Measurements from ENCODE around the gene IMPDH2. TPM values are rescaled to one million over a fixed set of nuclear protein-coding genes. Genes with fewer than 3 reads are reported as not detected.

IMPDH2 gene
- polyA plus RNA-seq, 3 donors: 20.8 to 67.3 (median 21.0) TPM

DNA sequence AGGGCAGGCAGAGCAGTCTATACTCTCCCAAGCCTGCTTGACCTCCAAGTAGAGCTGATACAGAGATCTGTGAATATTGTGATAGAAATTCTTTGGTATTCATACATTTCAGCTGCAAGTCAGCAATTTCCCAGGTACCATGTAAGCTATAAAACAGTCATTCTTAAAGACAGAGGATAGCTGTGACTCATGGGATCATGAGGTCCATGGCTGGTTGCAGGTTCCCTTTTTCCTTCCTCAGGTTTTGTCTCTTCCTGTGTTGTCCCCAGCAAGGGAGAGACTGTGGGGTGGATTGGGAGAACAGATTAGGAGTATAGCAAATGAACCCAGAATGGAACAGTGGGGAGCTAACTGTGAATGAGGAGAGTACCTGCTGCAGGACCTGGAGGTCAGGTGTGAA is 44.5 kb downstream of the IMPDH2 start:
- H2AFZ ChIP-seq (ENCODE audit: insufficient read depth, low read depth, low read length, poor library complexity, severe bottlenecking): no peak overlapping the region
- H3K9me3 Mint-ChIP-seq: no peaks in the 10 kb centered on the region
- peaks cover 59 to 73% of the 10 kb centered on the region in 2 donors for H3K36me3 ChIP-seq (replicated peaks in 1 of 2; ENCODE audit: control insufficient read depth in 1 of 2, insufficient read depth in 2 of 2, low read length in 2 of 2)
- H3K4me3 ChIP-seq (replicated peaks in 1 of 3; ENCODE audit: low read depth in 2 of 3, low read length in 3 of 3): no peak overlapping the region
- intact Hi-C loops (cut with micrococcal nuclease): loop anchor here in 1 of 2 donors (5.0 to 10.0 kb wide), 4 partner anchors 38 to 173 kb away; partner anchors contain the start of genes LAMB2, NDUFAF3 and QRICH1
- H3K4me3 Mint-ChIP-seq: peak overlapping the region in 1 of 2 donors; percentile 21
- peaks cover 0 to 1% (median 0%) of the 10 kb centered on the region in 3 donors for H3K27me3 Mint-ChIP-seq (ENCODE audit: low read depth in 3 of 3)
- DNase-seq: peak; percentile 15 to 59 (median 23)
- TF ChIP-seq, protein P1, sequence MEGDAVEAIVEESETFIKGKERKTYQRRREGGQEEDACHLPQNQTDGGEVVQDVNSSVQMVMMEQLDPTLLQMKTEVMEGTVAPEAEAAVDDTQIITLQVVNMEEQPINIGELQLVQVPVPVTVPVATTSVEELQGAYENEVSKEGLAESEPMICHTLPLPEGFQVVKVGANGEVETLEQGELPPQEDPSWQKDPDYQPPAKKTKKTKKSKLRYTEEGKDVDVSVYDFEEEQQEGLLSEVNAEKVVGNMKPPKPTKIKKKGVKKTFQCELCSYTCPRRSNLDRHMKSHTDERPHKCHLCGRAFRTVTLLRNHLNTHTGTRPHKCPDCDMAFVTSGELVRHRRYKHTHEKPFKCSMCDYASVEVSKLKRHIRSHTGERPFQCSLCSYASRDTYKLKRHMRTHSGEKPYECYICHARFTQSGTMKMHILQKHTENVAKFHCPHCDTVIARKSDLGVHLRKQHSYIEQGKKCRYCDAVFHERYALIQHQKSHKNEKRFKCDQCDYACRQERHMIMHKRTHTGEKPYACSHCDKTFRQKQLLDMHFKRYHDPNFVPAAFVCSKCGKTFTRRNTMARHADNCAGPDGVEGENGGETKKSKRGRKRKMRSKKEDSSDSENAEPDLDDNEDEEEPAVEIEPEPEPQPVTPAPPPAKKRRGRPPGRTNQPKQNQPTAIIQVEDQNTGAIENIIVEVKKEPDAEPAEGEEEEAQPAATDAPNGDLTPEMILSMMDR (IDR thresholded peaks at IDR 0.05): no peak
- H3K79me2 ChIP-seq (ENCODE audit: insufficient read depth, low read length): no peaks in the 10 kb centered on the region
- H3K27ac ChIP-seq (ENCODE audit: low read depth in 1 of 2, low read length in 2 of 2): peak overlapping the region in 1 of 2 donors; percentile 62
- peaks cover 19% of the 10 kb centered on the region for H3K4me1 Mint-ChIP-seq
- H3K36me3 Mint-ChIP-seq: peaks cover 59 to 69% of the 10 kb centered on the region in 2 donors
- H3K27me3 ChIP-seq (ENCODE audit: control insufficient read depth in 2 of 2, insufficient read depth in 2 of 2, low read length in 2 of 2): no peaks in the 10 kb centered on the region
- peaks cover 9% of the 10 kb centered on the region in 2 donors for H3K4me1 ChIP-seq (ENCODE audit: control insufficient read depth in 1 of 2, insufficient read depth in 2 of 2, low read length in 2 of 2)
- H3K4me2 ChIP-seq (replicated peaks; ENCODE audit: extremely low read depth, low read length, poor library complexity, severe bottlenecking): no peak overlapping the region
- no peaks in the 10 kb centered on the region for H4K20me1 ChIP-seq (ENCODE audit: insufficient read depth, low read length)
- H3K9ac ChIP-seq (ENCODE audit: insufficient read depth, low read length, poor library complexity, severe bottlenecking): peak overlapping the region; percentile 9
- peak overlapping the region in 5 of 7 donors; percentile 30 to 72 (median 58) for H3K27ac Mint-ChIP-seq
- H3K9me3 ChIP-seq (replicated peaks in 1 of 2; ENCODE audit: control insufficient read depth in 1 of 2, insufficient read depth in 1 of 2, low read length in 2 of 2): no peaks in the 10 kb centered on the region

DNA sequence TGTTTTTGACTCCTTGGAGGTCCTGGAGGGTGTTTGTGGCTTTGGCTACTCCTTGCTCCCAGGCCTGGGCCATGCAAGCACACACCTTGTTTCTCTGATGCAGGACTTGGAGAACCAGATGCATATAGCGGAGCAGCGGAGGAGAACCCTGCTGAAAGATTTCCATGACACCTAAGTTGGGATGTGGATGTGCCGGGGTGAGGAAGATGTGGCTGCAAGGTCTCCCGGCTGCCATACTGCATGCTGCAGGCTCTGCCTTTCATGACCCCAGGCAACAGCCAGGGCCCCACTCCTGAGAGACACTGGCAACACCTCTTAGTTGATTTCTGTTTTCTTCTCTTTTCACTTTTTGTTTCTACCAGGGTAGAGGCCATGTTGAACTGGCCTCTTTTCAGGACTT is 46.1 kb downstream of the IMPDH2 start:
- Histone ChIP-seq H2AFZ (ENCODE audit: insufficient read depth, low read depth, low read length, poor library complexity, severe bottlenecking) (no peak overlapping the region), H3K36me3 (replicated peaks in 1 of 2; ENCODE audit: control insufficient read depth in 1 of 2, insufficient read depth in 2 of 2, low read length in 2 of 2) (peaks cover 74 to 87% of the 10 kb centered on the region in 2 donors), H3K4me2 (replicated peaks; ENCODE audit: extremely low read depth, low read length, poor library complexity, severe bottlenecking) (no peak overlapping the region), H3K4me1 (ENCODE audit: control insufficient read depth in 1 of 2, insufficient read depth in 2 of 2, low read length in 2 of 2) (no peaks in the 10 kb centered on the region), H3K27ac (ENCODE audit: low read depth in 1 of 2, low read length in 2 of 2) (no peak overlapping the region), H3K9ac (ENCODE audit: insufficient read depth, low read length, poor library complexity, severe bottlenecking) (no peak overlapping the region), H3K79me2 (ENCODE audit: insufficient read depth, low read length) (no peaks in the 10 kb centered on the region), H3K4me3 (replicated peaks in 1 of 3; ENCODE audit: low read depth in 2 of 3, low read length in 3 of 3) (no peak overlapping the region), H4K20me1 (ENCODE audit: insufficient read depth, low read length) (no peaks in the 10 kb centered on the region), H3K27me3 (ENCODE audit: control insufficient read depth in 2 of 2, insufficient read depth in 2 of 2, low read length in 2 of 2) (no peaks in the 10 kb centered on the region), H3K9me3 (replicated peaks in 1 of 2; ENCODE audit: control insufficient read depth in 1 of 2, insufficient read depth in 1 of 2, low read length in 2 of 2) (no peaks in the 10 kb centered on the region)
- Mint-ChIP-seq H3K4me1 (peaks cover 11% of the 10 kb centered on the region), H3K27ac (no peak overlapping the region), H3K27me3 (ENCODE audit: low read depth in 3 of 3) (peaks cover 0 to 1% (median 0%) of the 10 kb centered on the region in 3 donors), H3K36me3 (peaks cover 68 to 84% of the 10 kb centered on the region in 2 donors), H3K4me3 (no peak overlapping the region), H3K9me3 (no peaks in the 10 kb centered on the region)
- TF ChIP-seq, protein P1 (IDR thresholded peaks at IDR 0.05): no peak
- intact Hi-C loops (cut with micrococcal nuclease): loop anchor here in 1 of 2 donors (10.0 kb wide), 1 partner anchor 152 kb away; the partner anchor contains the start of gene LAMB2
- WGBS (ENCODE audit: insufficient coverage): 100% methylated on average over 3 of the region's 4 CpGs
- no peak for DNase-seq

Data from CD14-positive monocyte (primary cell).